Measurements from ENCODE around the gene PTPRB.

DNA sequence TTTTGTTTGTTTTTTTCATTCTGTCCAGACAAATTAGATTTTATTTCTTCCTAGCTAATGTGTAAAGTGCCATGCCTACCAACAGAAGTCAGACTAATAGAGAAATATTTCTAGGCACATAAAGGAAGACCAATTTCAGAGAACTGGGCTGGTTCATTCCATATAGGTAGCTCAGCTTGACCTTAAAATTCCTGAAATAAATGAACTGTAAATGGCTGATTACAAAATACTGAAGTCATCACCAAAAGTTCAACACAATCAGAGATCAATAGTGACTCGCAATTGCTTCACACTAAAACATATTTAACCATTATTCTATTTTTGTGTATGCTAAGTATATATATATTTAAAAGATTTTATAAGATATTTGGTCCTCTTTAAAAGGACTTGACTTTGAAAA, 34.2 kb downstream of the PTPRB start:
- TF ChIP-seq, protein P1, sequence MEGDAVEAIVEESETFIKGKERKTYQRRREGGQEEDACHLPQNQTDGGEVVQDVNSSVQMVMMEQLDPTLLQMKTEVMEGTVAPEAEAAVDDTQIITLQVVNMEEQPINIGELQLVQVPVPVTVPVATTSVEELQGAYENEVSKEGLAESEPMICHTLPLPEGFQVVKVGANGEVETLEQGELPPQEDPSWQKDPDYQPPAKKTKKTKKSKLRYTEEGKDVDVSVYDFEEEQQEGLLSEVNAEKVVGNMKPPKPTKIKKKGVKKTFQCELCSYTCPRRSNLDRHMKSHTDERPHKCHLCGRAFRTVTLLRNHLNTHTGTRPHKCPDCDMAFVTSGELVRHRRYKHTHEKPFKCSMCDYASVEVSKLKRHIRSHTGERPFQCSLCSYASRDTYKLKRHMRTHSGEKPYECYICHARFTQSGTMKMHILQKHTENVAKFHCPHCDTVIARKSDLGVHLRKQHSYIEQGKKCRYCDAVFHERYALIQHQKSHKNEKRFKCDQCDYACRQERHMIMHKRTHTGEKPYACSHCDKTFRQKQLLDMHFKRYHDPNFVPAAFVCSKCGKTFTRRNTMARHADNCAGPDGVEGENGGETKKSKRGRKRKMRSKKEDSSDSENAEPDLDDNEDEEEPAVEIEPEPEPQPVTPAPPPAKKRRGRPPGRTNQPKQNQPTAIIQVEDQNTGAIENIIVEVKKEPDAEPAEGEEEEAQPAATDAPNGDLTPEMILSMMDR (IDR thresholded peaks at IDR 0.05), result no peak
- TF ChIP-seq POLR2A (IDR thresholded peaks at IDR 0.05), result no peak

Measured in testis (tissue), 2 donors.